Measurements from ENCODE around the gene CTU2.
A peak's percentile ranks its signal among the peaks of the same experiment; 100 is the strongest.

The CTU2 gene

GRCh38 chr16:88697831-88698615, 8.3 kb upstream of the CTU2 start:
- DNase-seq, result peak; percentile 75

GRCh38 chr16:88698646-88699045, 7.7 kb upstream of the CTU2 start:
- no peak for DNase-seq

- no peak for DNase-seq
These were observed 7.1 kb upstream of the CTU2 start for GRCh38 chr16:88699180-88699579.

- no peak for DNase-seq
These were observed 6.0 kb upstream of the CTU2 start for GRCh38 chr16:88700322-88700635.

- peak; percentile 97 for DNase-seq
These were observed 5.4 kb upstream of the CTU2 start for GRCh38 chr16:88700636-88701482.

- DNase-seq, result peak; percentile 76
These were observed 4.5 kb upstream of the CTU2 start for GRCh38 chr16:88701581-88702370.

GRCh38 chr16:88702371-88703210, 3.7 kb upstream of the CTU2 start:
- DNase-seq, result peak; percentile 75

GRCh38 chr16:88703486-88704309, 2.6 kb upstream of the CTU2 start:
- DNase-seq, result peak; percentile 88

GRCh38 chr16:88705076-88705684, 1.1 kb upstream of the CTU2 start:
- DNase-seq, result peak; percentile 71

GRCh38 chr16:88705801-88706228, 488 bp upstream of the CTU2 start:
- DNase-seq, result peak; percentile 71

- no peak for DNase-seq
These were observed 893 bp downstream of the CTU2 start for GRCh38 chr16:88706965-88707826.

- no peak for DNase-seq
These were observed 4.3 kb downstream of the CTU2 start for GRCh38 chr16:88710556-88710955.

GRCh38 chr16:88711750-88712340, 5.5 kb downstream of the CTU2 start:
- no peak for DNase-seq

- no peak for DNase-seq
These were observed 6.2 kb downstream of the CTU2 start for GRCh38 chr16:88712362-88712979.

- DNase-seq, result no peak
These were observed 6.8 kb downstream of the CTU2 start for GRCh38 chr16:88713054-88713453.

GRCh38 chr16:88713568-88714419, 7.5 kb downstream of the CTU2 start:
- no peak for DNase-seq

- no peak for DNase-seq
These were observed 8.4 kb downstream of the CTU2 start for GRCh38 chr16:88714420-88715302.
